Measurements from ENCODE around the gene DTNB. TPM values are rescaled to one million over a fixed set of nuclear protein-coding genes. Genes with fewer than 3 reads are reported as not detected.
A peak's percentile ranks its signal among the peaks of the same experiment; 100 is the strongest.

DTNB gene
- total RNA-seq, 1 experiment from 2014 or later: 2.6 TPM

DNA sequence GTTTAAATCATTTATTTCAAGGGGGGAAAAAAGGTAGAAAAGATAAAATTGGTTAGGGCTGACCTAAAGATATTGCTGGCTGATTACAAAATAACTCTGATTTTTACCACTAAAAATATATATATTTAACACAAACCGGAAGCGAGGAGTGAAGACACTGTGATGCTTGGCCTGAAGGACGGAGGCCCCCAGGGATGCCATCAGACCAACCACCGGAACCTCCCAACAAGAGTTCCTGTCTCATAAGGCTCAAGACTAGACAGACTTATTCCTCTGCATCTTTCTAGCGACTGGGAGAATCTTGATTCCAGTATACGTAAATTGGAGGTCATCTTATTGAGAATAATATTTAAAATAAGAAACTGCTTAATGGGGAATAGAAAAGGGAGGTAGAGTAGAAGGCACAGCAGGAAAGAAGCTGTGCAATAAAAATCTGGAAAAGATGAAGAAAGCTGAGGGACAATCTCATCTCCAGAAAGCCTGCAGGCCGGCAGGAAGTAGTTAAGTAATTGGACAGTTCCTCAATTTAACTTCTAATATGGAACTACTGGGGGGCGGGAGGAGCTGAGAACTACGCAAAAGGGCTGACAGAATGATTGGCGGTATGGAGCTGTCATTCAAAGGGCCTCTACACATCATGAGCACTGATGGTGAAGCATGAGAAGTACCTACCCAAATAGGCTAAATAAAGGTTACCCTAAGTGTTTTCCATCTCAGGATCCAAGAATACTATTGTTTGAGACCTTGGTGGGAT, 91.1 kb downstream of the DTNB start:
- Histone ChIP-seq H3K9me3 (replicated peaks) (0 out of 2 replicates have a peak, but pooled peaks cover 2% of the 10 kb centered on the region), H3K27ac (no peak overlapping the region), H3K4me3 (no peak overlapping the region)

DNA sequence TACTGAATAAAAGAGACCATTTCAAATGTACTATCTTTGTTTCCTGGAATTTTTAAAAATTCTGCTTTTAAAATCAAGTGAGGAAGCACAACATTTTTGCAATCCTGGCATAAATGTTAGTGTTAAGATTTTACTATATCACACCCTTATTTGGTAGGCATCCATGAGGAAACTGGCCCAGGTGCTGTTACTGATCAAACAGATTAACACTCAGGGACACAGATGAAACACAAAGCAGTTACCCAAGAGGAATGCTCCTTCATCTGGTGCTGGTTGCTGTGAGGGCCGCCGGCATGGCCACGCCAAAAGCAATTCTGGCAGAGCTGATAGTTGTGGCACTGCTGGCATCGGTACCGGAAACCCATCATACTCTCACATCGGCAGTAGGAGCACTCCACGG, 96.8 kb downstream of the DTNB start:
- H3K36me3 ChIP-seq: no peaks in the 10 kb centered on the region
- no peak overlapping the region for H3K27ac ChIP-seq
- H3K4me3 ChIP-seq: no peak overlapping the region
- DNase-seq (ENCODE audit: low read depth in 1 of 2, low spot score in 2 of 2): no peak
- no peaks in the 10 kb centered on the region for H3K4me1 ChIP-seq (replicated peaks)
- H3K27me3 ChIP-seq (replicated peaks): no peaks in the 10 kb centered on the region
- H3K9me3 ChIP-seq (replicated peaks): 0 out of 2 replicates have a peak, but pooled peaks cover 2% of the 10 kb centered on the region

More for the DNA sequence above, 91.1 kb downstream of the DTNB start:
- DNase-seq (ENCODE audit: low read depth in 1 of 2, low spot score in 2 of 2): no peak
- no peaks in the 10 kb centered on the region for H3K27me3 ChIP-seq (replicated peaks)
- H3K4me1 ChIP-seq (replicated peaks): peaks cover 2% of the 10 kb centered on the region; the same call in 1 of the 2 replicates
- no peaks in the 10 kb centered on the region for H3K36me3 ChIP-seq

GRCh38 chr2:25572638-25573037, 100.7 kb downstream of the DTNB start:
- DNase-seq (ENCODE audit: low read depth in 1 of 2, low spot score in 2 of 2): no peak
- no peaks in the 10 kb centered on the region for H3K27me3 ChIP-seq (replicated peaks)
- no peak overlapping the region for H3K27ac ChIP-seq
- H3K36me3 ChIP-seq: no peaks in the 10 kb centered on the region
- no peaks in the 10 kb centered on the region for H3K4me1 ChIP-seq (replicated peaks)
- no peak overlapping the region for H3K4me3 ChIP-seq
- no peaks in the 10 kb centered on the region for H3K9me3 ChIP-seq (replicated peaks)

- H3K27me3 ChIP-seq (replicated peaks): no peaks in the 10 kb centered on the region
- H3K36me3 ChIP-seq: no peaks in the 10 kb centered on the region
- H3K9me3 ChIP-seq (replicated peaks): no peaks in the 10 kb centered on the region
- no peaks in the 10 kb centered on the region for H3K4me1 ChIP-seq (replicated peaks)
- no peak overlapping the region for H3K27ac ChIP-seq
- no peak for DNase-seq (ENCODE audit: low read depth in 1 of 2, low spot score in 2 of 2)
- no peak overlapping the region for H3K4me3 ChIP-seq
Measured at GRCh38 chr2:25570161-25570845, 103.1 kb downstream of the DTNB start.

- DNase-seq (ENCODE audit: low read depth in 1 of 2, low spot score in 2 of 2): peak in 1 of 2 experiments; percentile 31
- no peaks in the 10 kb centered on the region for H3K27me3 ChIP-seq (replicated peaks)
- no peak overlapping the region for H3K4me3 ChIP-seq
- H3K36me3 ChIP-seq: no peaks in the 10 kb centered on the region
- no peaks in the 10 kb centered on the region for H3K9me3 ChIP-seq (replicated peaks)
- H3K27ac ChIP-seq: no peak overlapping the region
- no peaks in the 10 kb centered on the region for H3K4me1 ChIP-seq (replicated peaks)
Measured at GRCh38 chr2:25567406-25567805, 106.0 kb downstream of the DTNB start.

GRCh38 chr2:25566694-25567093, 106.7 kb downstream of the DTNB start:
- Histone ChIP-seq H3K4me1 (replicated peaks) (no peaks in the 10 kb centered on the region), H3K27ac (no peak overlapping the region)
- no peak for DNase-seq (ENCODE audit: low read depth in 1 of 2, low spot score in 2 of 2)

GRCh38 chr2:25566094-25566493, 107.3 kb downstream of the DTNB start:
- H3K27ac ChIP-seq: no peak overlapping the region
- DNase-seq (ENCODE audit: low read depth in 1 of 2, low spot score in 2 of 2): no peak

More at GRCh38 chr2:25566694-25567093, 106.7 kb downstream of the DTNB start:
- H3K27me3 ChIP-seq (replicated peaks): no peaks in the 10 kb centered on the region
- H3K9me3 ChIP-seq (replicated peaks): no peaks in the 10 kb centered on the region
- no peak overlapping the region for H3K4me3 ChIP-seq
- H3K36me3 ChIP-seq: no peaks in the 10 kb centered on the region

DNA sequence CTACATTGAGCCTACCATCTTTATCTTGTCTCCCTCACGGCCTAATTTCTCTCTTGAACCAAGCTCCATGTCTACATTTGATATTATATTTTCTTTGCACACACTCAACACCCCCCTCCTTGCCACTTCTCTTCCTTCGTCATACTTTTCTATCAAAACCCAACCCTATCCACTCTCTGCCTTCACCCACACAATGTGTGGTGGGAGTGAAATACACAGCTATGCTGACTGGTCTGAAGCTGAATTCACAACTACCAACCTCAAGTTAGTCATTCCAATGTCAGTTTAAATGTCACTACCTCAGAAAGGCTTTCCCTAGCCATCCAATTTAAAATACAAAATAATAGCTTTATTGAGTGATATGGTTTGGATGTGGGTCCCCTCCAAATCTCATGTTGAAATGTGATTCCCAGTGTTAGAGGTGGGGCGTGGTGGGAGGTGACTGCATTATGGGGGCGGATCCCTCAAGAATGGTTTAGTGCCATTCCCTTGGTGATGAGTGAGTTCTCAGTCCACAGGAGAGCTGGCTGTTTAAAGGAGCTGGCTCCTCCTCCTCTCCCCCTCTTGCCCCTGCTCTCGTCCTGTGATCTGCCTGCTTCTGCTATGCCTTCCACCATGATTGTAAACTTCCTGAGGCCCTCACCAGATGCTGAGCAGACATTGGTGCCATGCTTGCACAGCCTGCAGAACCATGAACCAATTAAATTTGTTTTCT, 112.1 kb downstream of the DTNB start:
- Histone ChIP-seq H3K27ac (no peak overlapping the region), H3K9me3 (replicated peaks) (no peaks in the 10 kb centered on the region), H3K36me3 (no peaks in the 10 kb centered on the region)

More at GRCh38 chr2:25566094-25566493, 107.3 kb downstream of the DTNB start:
- Histone ChIP-seq H3K36me3 (no peaks in the 10 kb centered on the region), H3K4me3 (no peak overlapping the region), H3K9me3 (replicated peaks) (no peaks in the 10 kb centered on the region), H3K27me3 (replicated peaks) (no peaks in the 10 kb centered on the region), H3K4me1 (replicated peaks) (no peaks in the 10 kb centered on the region)

GRCh38 chr2:25559148-25559547, 114.2 kb downstream of the DTNB start:
- no peak overlapping the region for H3K4me3 ChIP-seq
- peak overlapping the region; percentile 70 for H3K27ac ChIP-seq

More for the DNA sequence above, 112.1 kb downstream of the DTNB start:
- no peak overlapping the region for H3K4me3 ChIP-seq
- DNase-seq (ENCODE audit: low read depth in 1 of 2, low spot score in 2 of 2): no peak
- H3K4me1 ChIP-seq (replicated peaks): peaks cover 24% of the 10 kb centered on the region
- H3K27me3 ChIP-seq (replicated peaks): no peaks in the 10 kb centered on the region

GRCh38 chr2:25558262-25558661, 115.1 kb downstream of the DTNB start:
- H3K27me3 ChIP-seq (replicated peaks): no peaks in the 10 kb centered on the region
- H3K4me3 ChIP-seq: no peak overlapping the region
- H3K36me3 ChIP-seq: no peaks in the 10 kb centered on the region
- H3K27ac ChIP-seq: peak overlapping the region; percentile 70
- peak in 1 of 2 experiments; percentile 58 for DNase-seq (ENCODE audit: low read depth in 1 of 2, low spot score in 2 of 2)
- no peaks in the 10 kb centered on the region for H3K9me3 ChIP-seq (replicated peaks)
- H3K4me1 ChIP-seq (replicated peaks): peaks cover 24% of the 10 kb centered on the region

More at GRCh38 chr2:25559148-25559547, 114.2 kb downstream of the DTNB start:
- Histone ChIP-seq H3K9me3 (replicated peaks) (no peaks in the 10 kb centered on the region), H3K36me3 (no peaks in the 10 kb centered on the region), H3K4me1 (replicated peaks) (peaks cover 24% of the 10 kb centered on the region), H3K27me3 (replicated peaks) (no peaks in the 10 kb centered on the region)
- DNase-seq (ENCODE audit: low read depth in 1 of 2, low spot score in 2 of 2): no peak

DNA sequence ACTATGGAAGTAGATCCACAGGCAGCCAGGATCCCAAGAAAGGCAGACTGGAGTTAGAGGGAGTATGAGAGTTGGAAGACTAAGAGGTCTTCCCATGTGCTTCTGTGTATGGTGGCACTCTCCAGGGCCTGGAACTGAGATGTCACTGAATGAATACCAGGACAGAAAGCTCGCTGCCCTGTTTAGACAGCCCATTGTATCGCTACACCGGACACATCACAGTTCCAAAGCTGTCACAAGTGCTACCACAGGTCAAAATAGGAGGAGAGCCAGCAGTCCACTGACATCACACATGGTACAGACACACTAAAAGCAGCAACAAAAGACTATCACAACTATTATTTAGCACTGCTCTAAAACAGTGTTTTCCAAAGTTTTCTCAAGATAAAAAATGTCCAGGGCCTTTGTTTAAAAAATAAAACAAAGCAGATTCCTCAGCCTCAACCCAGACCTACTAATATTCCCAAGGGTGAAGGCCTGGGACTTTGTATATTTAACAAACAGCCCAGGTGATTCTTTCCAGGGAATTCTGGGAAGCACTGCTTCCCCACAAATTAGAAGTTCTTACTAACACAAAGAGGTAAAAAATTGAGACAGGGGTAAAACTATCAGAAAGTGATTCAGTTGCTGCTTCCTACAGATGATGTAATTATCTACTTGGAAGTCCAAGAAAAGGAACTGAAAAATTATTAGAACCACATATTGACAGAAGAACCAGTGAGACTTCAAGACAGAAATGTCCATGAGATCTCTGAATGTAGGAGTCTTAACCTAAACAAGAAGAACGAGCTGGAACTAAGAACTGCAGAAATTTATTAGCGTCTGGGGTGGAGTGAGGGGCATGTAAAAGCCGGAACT, 116.0 kb downstream of the DTNB start:
- Histone ChIP-seq H3K9me3 (replicated peaks) (no peaks in the 10 kb centered on the region), H3K4me1 (replicated peaks) (peaks cover 24% of the 10 kb centered on the region), H3K27ac (no peak overlapping the region), H3K27me3 (replicated peaks) (no peaks in the 10 kb centered on the region), H3K36me3 (no peaks in the 10 kb centered on the region), H3K4me3 (no peak overlapping the region)
- no peak for DNase-seq (ENCODE audit: low read depth in 1 of 2, low spot score in 2 of 2)

- Histone ChIP-seq H3K9me3 (replicated peaks) (no peaks in the 10 kb centered on the region), H3K4me1 (replicated peaks) (peaks cover 4% of the 10 kb centered on the region), H3K27me3 (replicated peaks) (no peaks in the 10 kb centered on the region), H3K27ac (no peak overlapping the region), H3K36me3 (no peaks in the 10 kb centered on the region), H3K4me3 (no peak overlapping the region)
- DNase-seq (ENCODE audit: low read depth in 1 of 2, low spot score in 2 of 2): no peak
Measured at GRCh38 chr2:25552318-25552717, 121.1 kb downstream of the DTNB start.

DNA sequence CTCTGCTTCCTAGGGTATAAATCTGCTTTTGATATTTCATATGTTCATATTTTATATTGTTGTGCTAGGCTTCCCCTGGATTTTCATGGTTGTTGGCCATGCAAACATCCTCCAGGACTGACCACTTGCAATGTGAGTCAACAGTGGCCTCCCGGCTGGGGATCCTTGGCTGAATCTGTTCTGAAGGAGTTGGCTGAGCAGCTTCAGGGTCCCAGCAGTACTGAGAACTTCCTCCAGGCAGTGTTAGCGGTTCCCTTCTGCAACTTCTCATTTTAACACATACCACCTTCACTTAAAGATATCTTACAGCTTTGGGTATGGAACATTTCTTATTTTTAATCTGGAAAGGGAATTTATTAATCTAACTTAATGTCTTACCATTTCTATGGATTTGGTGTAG, 122.1 kb downstream of the DTNB start:
- Histone ChIP-seq H3K36me3 (no peaks in the 10 kb centered on the region), H3K27me3 (replicated peaks) (no peaks in the 10 kb centered on the region), H3K9me3 (replicated peaks) (no peaks in the 10 kb centered on the region), H3K4me1 (replicated peaks) (no peaks in the 10 kb centered on the region), H3K27ac (no peak overlapping the region), H3K4me3 (no peak overlapping the region)
- no peak for DNase-seq (ENCODE audit: low read depth in 1 of 2, low spot score in 2 of 2)
